M059J (cell line): ENCODE measurements around the gene EMD. TPM values are rescaled to one million over a fixed set of nuclear protein-coding genes. Genes with fewer than 3 reads are reported as not detected.
"Not testable (repeated sequence)": the region's sequence is repeated elsewhere in the genome, so short reads cannot be mapped to it uniquely, and the experiment has no call there.

Experiments used
- DNase-seq: peaks from one replicate; pipeline ENCODE4 v3.0.0-alpha.2; 2012; ENCODE audit warnings: low read depth
- total RNA-seq: library from RNA; depleted of rRNA; stranded (reverse); fragments of >200 nt; shearing (Covaris generic); gene quantifications from 2 replicates; pipeline ENCODE4 v1.2.3, GENCODE V29; 2014

Gene EMD
- total RNA-seq, 1 experiment from 2014 or later = 105 TPM

GRCh38 chrX:154371017-154371788 is 7.9 kb upstream of the EMD start:
- DNase-seq = peak; percentile 97

DNA sequence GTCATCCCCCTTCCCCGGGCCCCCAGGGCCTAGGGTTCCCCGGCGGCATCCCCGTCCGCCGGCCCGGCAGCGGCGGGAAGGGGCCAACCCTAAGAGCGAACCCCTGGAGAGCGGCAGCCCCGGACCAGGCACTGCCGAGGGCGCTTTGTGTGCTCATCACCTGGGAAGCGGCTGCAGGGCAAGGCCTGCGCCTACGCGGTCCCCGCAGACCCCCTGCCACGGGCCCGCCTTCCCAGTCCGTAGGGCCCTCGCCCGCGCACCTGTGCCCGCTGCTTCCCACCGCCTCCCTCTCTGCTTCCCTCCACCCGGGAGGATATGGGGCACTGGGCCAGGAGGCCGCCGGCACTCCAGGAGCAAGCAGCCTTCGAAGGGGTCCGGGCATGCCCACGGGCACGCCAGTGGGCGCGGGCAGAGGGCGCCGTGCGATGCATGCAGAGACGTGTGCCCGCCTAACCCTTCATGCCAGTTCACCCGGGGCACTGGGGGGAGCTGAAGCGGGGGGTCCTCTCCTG is 7.2 kb upstream of the EMD start:
- no peak for DNase-seq

DNA sequence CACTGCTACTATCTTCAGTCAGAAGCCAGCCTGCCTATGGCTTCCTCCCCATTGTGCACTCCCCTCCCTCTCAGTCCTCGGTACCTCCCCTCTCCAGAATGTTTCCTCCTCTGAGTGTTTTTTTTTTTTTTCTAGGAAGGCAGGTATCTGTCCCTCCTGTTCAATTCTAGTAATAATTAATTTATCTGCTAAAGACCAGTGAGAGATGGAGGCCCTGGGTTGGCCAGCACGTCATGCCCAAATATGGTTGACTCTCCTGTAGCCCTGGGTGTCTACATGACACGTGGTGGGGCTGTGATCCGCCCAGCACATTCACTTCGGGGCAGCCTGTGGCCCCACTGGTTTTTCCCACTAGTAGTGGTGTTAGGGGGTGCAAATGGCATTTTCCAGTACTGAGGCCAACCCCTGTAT is 6.5 kb upstream of the EMD start:
- DNase-seq = peak; percentile 54

- DNase-seq = peak; percentile 83
Measured at GRCh38 chrX:154373340-154374306, 5.5 kb upstream of the EMD start.

- DNase-seq = peak; percentile 53
Measured at GRCh38 chrX:154374313-154375155, 4.6 kb upstream of the EMD start, which contains the start of gene FLNA. Gene FLNA, minus strand, starts transcription at chrX:154374634. Its CDS starts 3,389 bp downstream, at chrX:154371245.

DNA sequence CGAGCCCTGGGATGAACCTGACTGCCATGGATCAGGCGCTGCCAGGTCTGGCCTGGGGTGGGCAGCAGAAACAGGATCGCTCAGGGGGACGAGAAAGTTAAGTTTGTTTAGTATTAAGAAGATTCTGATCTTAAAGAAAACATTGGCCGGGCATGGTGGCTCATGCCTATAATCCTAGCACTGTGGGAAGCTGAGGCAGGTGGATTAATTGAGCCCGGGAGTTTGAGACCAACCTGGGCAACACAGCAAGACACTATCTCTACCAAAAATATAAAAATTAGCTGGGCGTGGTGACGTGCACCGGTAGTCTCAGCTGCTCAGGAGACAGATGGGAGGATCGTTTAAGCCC is 4.0 kb upstream of the EMD start:
- DNase-seq = no peak

DNA sequence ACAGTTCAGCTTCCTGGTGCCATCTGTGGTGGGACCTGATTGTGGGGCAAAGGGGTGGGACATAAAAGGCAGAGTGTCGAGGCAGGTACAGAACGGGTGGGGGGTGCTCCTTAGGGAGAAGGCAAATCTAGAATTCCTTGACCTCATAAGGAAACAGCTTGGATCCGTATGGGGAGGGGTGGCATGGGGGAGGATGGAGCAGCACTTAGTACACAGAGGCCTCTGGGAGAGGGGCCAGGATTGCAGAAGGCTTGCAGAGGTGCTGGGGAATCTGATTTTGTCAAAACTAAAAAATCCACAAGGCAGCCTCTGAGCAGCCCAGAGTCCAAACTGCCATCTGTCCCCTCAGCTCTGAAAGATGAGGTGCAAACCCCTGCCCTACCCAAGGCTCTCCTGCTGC is 2.3 kb upstream of the EMD start:
- DNase-seq = no peak

DNA sequence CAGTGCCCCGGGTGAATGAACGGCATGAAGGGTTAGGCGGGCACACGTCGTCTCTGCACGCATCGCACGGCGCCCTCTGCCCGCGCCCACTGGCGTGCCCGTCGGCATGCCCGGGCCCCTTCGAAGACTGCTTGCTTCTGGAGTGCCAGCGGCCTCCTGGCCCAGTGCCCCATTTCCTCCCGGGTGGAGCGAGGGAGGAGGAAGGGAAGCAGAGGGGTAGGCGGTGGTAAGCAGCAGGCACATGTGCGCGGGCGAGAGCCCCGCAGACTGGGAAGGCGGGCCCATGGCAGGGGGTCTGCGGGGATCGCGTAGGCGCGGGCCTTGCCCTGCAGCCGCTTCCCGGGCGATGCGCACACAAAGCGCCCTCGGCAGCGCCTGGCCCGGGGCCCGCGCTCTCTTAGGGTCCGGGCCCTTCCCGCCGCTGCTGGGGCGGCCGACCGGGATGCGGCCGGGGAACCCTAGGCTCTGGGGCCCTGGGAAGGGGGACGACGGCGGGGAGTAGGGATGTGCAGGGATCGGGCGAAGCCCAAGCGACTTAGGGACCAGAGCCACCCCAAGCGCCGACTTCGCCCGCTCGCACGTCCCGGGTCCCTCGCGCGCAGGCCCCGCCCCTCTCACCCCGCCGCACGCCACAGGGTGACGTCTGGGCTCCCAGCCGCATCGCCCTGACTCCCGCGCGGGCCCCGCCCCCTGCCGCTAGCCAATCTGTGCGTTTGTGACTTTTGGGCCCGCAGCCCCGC is 866 bp upstream of the EMD start:
- DNase-seq = peak; percentile 72

DNA sequence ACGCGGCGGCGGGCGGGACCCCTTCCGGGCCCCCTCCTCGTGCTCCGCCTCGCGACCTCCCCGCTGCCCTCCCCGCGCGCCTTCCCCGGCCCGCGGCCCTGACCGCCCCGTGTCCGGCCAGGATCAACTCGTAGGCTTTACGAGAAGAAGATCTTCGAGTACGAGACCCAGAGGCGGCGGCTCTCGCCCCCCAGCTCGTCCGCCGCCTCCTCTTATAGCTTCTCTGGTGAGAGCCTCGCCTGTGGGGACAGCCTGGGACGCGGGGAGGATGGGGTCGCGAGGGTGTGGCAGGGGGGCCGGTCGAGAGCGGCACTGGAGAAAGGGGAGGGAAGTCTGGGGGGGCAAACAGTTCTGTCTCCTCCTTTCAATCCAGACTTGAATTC is 465 bp downstream of the EMD start:
- no peak for DNase-seq

GRCh38 chrX:154380153-154380552 is 1.1 kb downstream of the EMD start:
- DNase-seq = no peak

DNA sequence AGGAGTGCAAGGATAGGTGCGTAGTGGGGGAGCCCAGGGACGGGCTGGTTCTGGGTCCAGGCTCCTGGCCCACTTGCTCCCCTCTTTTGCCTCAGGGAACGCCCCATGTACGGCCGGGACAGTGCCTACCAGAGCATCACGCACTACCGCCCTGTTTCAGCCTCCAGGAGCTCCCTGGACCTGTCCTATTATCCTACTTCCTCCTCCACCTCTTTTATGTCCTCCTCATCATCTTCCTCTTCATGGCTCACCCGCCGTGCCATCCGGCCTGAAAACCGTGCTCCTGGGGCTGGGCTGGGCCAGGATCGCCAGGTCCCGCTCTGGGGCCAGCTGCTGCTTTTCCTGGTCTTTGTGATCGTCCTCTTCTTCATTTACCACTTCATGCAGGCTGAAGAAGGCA is 1.7 kb downstream of the EMD start:
- DNase-seq = no peak

GRCh38 chrX:154381271-154381670 is 2.2 kb downstream of the EMD start:
- DNase-seq = no peak

GRCh38 chrX:154382483-154383069 is 3.5 kb downstream of the EMD start:
- DNase-seq = no peak

GRCh38 chrX:154383359-154384283 is 4.5 kb downstream of the EMD start:
- no peak for DNase-seq

DNA sequence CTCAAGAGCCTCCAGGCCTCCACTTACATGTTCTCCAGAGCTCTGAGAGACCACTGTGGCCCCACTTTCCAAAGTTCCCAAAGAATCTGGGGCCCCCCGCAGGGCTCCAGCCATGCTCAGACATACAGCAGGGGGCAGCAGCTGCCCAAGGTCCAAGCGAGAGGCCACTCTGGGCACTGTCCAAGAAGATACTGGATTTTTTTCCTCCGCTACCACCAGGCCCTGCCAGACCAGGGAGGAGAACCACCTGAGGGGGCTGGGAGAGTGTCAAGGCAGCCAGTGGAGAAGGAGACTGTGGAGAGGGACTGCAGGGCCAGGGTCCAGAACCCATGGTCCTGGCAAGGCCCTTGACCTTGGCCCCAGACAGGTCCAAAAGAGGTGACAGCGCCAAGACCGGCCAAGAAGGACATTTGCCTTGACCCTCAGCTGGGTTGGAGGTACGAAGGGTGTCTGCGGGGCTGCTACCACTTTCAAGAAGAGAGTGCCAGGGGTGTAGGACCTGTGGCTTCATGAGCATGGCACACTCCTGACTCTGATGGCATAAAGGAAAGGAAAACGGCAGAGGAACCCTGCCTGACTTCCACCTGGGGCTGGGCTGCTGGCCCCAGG is 5.3 kb downstream of the EMD start:
- peak; percentile 49 for DNase-seq

- not testable (repeated sequence) for DNase-seq
Measured at GRCh38 chrX:154388094-154388493, 9.0 kb downstream of the EMD start.

- DNase-seq = not testable (repeated sequence)
Measured at GRCh38 chrX:154388649-154389048, 9.6 kb downstream of the EMD start.

DNA sequence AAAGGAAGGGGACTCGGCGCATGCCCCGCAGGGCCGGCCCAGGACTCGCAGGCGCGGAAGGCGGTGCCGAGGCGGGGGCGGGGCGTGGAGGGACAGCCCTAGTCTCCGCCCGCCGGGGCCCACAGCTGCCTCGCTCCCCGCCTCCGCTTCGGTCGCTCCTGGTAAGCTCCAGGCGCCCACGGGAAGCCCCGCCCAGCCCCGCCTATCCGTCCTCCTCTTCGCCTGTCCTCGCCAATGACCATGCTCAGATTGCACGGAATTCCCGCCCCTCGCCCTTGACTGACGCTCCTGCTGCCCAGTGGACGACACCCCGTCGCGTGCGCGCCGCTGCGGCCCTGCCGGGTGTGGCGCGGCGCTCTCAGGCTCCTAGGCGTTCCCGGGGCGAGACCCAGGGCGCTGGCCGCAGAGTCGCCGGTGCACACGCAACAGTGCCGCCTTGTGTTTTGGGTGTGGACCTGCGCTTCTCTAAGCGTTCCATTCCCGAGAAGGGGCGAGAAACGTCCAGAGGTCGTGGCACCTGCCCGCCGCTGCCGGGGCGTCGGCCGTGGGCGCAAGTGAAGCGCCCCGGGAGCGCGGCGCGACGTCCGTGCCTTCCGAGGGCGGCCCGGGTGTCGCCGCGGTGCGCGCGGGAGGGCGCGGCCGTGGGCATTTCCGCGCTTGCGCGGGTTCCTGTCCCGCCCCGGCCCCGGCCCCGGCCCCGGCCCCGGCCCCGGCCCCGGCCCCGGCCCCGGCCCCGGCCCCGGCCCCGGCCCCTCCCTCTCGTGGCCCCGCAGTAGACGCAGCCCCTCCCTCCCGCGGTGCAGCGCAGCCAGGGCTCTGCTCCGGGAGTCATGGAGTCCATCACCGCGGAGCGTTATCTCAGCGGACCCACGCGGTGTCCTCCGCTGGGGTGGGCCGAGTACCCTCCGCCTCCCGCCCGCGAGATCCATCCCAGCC is 11.0 kb downstream of the EMD start:
- not testable (repeated sequence) for DNase-seq
